HG02943 (cell line): Measurements from ENCODE around the gene SPATA13.
"Not testable (repeated sequence)": the region's sequence is repeated elsewhere in the genome, so short reads cannot be mapped to it uniquely, and the experiment has no call there.

ENCODE experiments used
- ATAC-seq: cut with Tn5 transposase; IDR thresholded peaks from one replicate; pipeline ENCODE4 v1.9.1; 2021; ENCODE audit warnings: mild to moderate bottlenecking, low read depth, moderate library complexity; ENCODE audit not compliant: unreplicated experiment

SPATA13 gene

DNA sequence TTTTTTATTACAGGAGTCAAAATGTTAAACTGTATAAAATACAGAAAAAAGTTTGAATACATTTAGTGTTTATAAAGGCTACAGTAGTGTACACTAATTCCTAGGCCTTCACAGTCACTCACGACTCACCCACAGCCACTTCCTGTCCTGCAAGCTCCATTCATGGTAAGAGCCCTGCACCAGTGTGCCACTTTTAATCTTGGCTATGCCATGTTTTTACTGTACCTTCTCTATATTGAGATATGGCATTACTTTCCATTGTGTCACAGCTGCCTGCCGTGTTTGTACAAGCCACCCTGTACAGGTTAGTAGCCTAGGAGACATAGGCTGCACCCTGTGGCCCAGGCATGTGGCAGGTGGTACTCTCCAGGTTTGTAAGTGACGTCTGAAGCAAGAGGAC is 180.9 kb downstream of the SPATA13 start:
- no peak for ATAC-seq

DNA sequence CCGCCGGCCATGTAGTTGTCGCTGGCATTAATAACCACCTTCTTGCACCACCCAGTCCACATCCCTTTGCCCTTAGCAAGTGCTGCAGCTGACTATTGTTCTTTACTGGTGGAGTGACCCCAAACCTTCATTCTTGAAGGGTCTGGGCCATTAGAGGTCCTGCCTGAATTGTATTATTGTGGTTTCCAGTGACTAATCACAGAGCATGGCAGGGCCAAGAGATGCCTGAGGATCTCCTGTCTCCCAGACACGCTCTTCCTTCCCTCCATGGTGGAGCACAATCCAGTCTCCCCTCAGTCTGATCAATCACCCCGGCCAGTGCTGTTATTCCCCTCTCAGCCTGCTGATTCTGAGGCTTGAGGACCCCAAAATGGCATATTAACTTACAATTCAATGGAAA is 187.9 kb downstream of the SPATA13 start:
- ATAC-seq = no peak

DNA sequence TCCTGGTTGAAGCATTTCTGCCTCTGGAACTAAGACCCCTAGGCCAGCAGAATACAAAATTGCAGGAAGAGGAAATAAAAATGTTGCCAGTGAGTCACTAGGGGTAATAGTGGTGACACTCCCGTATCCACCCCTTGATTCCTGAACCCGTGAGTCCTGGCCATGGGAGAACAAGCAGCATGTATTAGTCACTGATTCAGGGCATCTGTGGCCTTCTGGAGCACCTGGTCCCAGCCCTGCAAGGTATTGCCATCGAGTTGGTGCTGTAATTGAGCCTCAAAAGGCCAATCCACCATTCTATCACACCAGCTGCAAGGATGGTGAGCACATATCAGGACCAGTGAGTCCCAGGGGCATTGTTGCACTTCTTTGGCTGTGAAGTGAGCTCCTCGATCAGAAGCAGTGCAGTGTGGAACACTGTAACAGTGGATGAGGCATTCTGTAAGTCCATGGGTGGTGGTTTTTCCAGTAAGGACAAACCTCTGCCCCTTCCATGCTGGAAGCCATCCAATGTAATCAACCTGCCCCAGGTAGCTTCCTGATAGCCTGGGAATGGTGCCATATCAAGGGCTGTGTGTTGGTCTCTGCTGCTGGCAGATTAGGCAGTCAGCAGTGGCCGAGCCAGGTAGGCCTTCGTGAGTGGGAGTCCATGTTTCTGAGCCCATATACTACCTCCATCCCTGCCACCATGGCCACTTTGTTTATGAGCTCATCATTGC is 188.4 kb downstream of the SPATA13 start:
- no peak for ATAC-seq

DNA sequence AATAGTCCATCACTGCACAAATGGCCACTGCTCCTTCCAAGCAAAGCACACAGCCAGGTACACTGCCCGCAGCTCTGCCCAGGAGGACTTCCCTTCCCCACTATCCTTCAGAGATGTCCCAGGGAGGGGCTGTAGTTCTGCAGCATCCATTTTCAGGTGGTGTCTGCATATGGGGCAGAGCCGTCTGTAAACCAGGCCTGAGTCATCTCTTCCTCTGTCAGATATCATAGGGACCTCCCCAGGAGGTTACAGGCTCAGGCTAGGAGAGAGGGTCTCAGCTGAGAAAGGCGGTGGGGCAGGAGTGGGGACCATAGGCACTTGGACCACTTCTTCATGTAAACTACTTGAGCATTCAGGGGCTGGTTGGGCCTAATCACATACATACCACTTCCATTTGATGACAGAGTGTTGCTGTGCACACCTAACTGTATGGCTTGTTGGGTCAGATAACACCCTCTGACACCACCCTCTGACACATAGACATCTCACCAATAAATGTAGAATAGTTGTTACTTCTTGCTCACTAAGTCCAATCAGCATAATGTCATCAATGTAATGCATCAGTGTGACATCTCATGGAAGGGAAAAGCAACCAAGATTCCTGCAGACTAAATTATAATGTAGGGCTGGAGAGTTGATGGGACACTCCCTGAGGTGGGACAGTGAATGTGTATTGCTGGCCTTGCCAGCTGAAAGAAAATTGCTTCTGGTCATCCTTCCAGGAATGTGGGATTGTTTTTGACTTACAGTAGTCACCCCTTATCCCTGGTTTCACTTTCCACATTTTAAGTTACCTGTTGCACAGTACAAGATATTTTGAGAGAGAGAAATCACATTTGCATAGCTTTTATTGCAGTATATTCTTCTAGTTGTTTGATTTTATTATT is 189.5 kb downstream of the SPATA13 start:
- not testable (repeated sequence) for ATAC-seq

DNA sequence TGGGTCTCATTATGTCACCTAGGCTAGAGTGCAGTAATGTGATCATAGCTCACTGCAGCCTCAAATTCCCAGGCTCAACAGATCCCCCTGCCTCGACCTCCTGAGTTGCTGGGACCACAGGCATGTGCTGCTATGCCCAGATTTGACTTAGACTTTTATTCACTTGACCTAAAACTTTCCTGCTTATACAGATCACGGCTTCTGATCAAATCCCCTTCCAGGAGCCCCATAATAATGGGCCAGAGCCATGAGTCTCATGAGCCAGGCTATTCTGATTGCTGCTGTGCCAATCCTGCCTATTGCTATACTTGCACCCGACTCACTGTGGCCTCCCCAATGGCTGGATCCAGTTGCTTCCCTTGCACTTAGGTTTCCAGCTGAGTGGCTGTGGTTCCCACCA is 190.9 kb downstream of the SPATA13 start:
- ATAC-seq = no peak

DNA sequence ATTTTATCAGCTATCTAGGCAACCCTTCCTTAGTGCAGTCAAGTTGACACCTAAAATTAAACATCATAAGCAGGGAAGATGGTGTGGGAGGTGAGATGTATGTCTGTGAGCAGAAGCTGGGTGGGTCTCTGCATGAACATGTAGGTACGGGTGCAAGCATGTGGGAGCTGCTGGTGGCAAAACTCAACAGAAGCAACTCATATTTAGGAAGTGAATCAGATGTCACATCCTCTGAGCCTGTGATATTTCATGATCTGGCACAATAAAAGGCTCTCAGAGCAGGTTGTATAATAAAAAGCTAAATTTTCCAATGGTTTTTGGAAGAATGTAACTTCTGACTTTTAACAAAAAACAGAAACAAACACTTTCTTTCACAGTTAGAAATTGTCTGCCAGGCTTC is 193.2 kb downstream of the SPATA13 start:
- ATAC-seq = no peak

DNA sequence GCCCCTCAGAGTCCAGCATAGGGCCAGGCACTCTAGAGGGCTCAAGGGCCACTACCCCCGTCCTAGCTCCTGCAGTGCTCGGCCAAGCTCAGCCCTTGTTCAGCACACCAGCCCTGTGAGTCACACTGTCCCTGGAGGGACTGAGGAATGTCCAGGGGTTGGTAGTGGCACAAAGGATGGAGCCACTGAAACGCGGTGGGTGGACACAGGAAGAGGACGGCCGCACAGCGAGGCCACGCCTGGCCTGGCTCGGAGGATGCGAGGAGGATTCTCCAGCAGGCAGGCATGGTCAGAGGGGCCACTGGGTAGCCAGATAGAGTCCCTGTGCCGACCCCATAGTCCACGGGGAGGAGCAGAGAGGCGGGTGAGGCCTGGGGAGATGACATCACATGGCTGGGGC is 194.6 kb downstream of the SPATA13 start:
- no peak for ATAC-seq

DNA sequence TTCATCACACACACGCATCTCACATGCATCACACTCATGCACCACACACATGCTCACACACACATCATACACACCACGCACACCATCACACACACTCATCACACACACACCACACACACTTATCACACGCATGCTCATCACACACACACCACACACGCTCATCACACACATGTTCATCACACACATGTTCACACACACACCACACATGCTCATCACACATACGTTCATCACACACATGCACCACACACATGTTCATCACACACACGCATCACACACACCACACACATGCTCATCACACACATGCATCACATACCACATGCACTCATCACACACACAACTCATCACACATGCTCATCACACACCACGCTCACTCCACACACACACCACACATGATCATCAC is 195.8 kb downstream of the SPATA13 start:
- no peak for ATAC-seq
